Neural progenitor cell (in vitro differentiated cells): ENCODE data around the gene ASTN2.

ENCODE experiments used
- EZH2 ChIP-seq: fragments of 200-600 bp; sonication (generic); IDR thresholded peaks from 2 replicates; pipeline ENCODE4 v1.6.1; 2017; ENCODE audit warnings: antibody characterized with exemption, mild to moderate bottlenecking, moderate library complexity
- EZH2phosphoT487 ChIP-seq: fragments of 200-600 bp; sonication (generic); IDR thresholded peaks from 2 replicates; pipeline ENCODE4 v1.6.1; 2017; ENCODE audit warnings: antibody characterized with exemption
- TF ChIP-seq, protein P1 (sequence below): fragments of 200-600 bp; sonication (generic); IDR thresholded peaks from 2 replicates; pipeline ENCODE4 v1.5.1; 2017; ENCODE audit warnings: antibody characterized with exemption, mild to moderate bottlenecking

DNA sequence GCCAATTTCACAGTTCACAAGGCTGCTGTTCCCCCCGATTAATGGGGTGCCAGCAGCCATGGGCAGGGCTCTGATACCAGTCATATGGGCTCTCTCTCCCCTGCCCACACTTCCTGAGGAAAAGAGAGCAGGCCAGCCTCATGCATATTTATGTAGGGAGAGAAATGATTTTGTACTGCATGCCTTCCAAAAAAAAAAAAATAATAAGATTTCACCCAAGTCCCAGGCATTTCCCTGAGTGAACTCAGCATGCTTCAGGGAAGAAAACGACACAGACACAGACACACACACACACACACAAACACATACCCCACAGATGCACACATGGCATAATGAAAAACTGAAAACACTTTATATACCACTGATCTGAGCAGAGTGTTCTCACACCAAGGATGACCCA, 232.8 kb downstream of the ASTN2 start:
- TF ChIP-seq, protein P1, sequence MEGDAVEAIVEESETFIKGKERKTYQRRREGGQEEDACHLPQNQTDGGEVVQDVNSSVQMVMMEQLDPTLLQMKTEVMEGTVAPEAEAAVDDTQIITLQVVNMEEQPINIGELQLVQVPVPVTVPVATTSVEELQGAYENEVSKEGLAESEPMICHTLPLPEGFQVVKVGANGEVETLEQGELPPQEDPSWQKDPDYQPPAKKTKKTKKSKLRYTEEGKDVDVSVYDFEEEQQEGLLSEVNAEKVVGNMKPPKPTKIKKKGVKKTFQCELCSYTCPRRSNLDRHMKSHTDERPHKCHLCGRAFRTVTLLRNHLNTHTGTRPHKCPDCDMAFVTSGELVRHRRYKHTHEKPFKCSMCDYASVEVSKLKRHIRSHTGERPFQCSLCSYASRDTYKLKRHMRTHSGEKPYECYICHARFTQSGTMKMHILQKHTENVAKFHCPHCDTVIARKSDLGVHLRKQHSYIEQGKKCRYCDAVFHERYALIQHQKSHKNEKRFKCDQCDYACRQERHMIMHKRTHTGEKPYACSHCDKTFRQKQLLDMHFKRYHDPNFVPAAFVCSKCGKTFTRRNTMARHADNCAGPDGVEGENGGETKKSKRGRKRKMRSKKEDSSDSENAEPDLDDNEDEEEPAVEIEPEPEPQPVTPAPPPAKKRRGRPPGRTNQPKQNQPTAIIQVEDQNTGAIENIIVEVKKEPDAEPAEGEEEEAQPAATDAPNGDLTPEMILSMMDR = no peak
- TF ChIP-seq EZH2 (no peak), EZH2phosphoT487 (no peak)
